Activated CD8-positive, alpha-beta memory T cell treated with anti-CD3 and anti-CD28 coated beads for 48 hours (primary cell): Measurements from ENCODE around the gene SYMPK.
A peak's percentile ranks its signal among the peaks of the same experiment; 100 is the strongest.
"Not testable (repeated sequence)": the region's sequence is repeated elsewhere in the genome, so short reads cannot be mapped to it uniquely, and the experiment has no call there.

Experiments
- DNase-seq, 3 experiments: peaks; one replicate each; pipeline ENCODE4 v3.0.0-alpha.2; 2020; ENCODE audit warnings: low read depth in 2 of 3, low spot score in 2 of 3

Gene SYMPK

DNA sequence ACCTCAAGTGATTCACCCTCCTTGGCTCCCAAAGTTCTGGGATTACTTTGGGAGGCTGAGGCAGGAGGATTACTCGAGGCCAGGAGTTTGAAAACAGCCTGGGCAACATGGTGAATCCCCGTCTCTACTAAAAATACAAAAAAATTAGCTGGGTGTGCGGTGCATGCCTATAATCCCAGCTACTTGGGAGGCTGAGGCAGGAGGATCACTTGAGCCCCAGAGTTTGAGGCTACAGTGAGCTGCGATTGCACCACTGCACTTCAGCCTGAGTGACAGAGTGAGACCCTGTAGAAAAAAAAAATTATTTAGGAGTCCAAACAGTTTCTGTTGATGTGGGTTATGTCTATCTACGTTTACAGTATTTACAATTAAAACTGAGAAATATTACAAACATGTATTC, 7.9 kb upstream of the SYMPK start:
- DNase-seq = no peak

GRCh38 chr19:45867241-45867640, 4.3 kb upstream of the SYMPK start:
- not testable (repeated sequence) for DNase-seq

DNA sequence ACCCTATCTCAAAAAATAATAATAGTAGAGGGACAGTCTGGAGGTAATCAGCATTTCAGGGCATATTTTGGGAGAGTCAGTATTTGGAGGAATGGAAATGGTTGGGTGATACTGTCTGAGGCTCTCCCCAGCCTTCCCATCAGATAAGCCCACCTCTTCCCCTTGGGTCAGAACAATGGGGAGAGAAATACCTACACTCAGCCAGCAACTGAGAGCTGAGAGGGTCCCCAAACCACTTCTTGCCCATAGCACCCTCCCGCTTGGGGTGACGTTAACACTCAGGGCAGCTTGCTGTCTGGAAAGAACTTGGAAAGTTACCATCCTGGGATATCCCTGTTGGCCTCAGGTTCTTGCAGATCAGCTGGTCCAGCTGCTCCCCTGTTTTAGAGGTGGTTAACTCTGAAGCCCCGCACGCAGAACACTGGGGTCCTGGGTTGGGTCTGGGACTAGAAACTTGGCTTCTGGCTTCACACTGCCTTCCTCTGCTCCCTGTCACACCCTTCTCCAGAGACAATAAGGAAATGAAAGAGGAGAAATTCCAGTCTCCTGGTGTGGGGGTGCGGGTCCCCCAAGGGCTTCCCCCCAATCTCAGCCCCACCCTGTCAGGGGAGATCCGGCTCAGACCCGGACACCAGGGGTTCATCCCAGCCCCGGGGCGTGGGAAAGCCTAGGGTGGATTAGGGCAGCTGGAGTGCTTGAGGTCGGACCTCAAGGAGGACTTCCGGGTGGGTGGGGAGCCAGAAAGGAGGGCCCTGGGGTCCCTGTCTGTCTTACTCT, 3.6 kb upstream of the SYMPK start:
- no peak for DNase-seq

DNA sequence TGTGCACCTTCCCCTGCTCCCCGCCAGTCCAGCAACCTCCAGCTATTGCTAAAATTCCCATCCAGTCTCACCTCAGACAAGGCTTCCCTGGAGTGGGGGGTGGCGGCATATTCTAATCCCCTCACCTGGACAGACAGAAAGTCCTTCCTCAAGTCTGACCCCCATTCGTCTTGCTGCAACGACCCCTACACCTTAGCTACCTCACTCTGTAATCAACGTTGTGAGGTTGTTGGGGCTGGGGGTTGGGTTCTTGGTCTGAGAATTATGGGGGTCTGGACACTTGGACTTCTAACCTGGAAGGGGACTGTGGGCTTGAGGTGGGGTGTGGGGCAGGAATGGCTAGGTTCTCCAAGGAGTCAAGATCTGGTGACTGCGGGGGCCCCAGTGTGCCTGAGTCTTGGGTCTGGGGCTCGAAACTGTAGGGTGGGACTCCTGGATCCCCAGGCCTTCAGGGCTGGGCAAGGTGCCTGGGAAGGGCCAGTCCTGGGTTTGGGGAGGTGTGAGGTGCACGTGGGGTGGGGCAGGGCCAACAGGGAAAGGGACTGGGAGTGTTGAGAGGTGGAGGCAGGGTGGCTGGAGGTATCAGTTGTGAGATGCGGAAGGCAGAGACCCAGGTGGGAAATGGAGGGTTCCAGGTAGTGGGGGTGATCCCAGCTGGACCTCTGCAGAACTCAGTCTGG, 2.5 kb upstream of the SYMPK start:
- no peak for DNase-seq

- no peak for DNase-seq
Observed at GRCh38 chr19:45864629-45865082, 1.7 kb upstream of the SYMPK start.

DNA sequence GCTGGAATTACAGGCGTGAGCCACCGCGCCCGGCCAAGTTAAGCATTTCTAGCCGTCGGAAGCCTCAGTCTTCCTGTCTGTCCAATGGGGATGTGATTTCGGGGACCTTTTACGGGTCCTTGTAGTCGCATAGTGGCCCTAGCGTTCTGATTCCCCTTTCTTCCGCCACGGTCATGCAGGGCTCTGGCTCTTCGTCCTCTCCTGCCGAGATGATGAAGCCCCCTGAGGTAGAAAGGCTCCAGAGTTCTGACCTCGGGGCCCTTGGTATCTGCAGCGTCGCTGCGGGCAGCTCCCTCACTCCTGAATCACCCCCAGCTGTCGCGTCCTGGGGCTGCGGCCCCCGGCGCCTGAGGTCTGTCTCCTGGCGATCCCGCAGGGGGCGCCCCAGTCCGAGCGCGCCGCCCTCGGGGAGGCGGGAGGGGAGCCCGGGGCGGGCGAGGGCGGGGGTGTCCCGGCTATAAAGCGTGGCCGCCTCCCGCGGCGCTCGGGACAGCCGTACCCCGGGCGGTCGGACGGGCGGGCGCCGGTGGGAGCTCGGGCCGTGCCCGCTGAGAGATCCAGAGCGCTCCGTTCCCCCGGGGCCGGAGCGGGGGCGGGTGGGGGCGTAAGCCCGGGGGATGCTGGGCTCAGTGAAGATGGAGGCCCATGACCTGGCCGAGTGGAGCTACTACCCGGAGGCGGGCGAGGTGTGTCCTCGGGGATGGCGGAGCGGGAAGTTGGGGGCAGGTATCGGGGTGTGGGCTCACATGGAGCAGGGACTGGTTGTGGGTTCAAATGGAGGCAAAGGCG, 1.1 kb upstream of the SYMPK start, which contains the start of gene FOXA3:
Gene FOXA3 (plus strand): TSS at position 487 of the 789 bp plus-strand sequence. CDS start 131 bp downstream, at position 618.
- DNase-seq = peak in 1 of 3 experiments; percentile 42

DNA sequence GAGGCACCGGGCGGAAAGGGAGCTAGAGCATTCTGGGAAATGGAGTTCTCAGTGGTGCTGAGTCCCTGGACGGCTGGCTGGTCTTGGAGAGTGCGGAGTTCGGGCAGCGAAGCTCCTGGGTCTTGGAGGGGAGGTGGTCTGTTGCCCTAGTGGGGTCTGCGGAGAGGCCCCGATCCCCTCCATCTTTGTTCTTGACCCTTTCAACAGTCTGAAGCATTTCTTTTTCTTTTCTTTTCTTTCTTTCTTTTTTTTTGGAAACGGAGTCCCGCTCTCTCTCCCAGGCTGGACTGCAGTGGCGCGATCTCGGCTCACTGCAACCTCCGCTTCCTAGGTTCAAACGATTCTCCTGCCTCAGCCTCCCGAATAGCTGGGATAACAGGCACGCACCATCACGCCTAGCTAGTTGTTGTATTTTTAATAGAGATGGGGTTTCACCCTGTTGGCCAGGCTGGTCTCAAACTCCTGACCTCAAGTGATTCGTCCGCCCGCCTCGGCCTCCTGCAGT, 440 bp upstream of the SYMPK start:
- DNase-seq = no peak

- no peak for DNase-seq
Observed at GRCh38 chr19:45862271-45862563, 730 bp downstream of the SYMPK start.

DNA sequence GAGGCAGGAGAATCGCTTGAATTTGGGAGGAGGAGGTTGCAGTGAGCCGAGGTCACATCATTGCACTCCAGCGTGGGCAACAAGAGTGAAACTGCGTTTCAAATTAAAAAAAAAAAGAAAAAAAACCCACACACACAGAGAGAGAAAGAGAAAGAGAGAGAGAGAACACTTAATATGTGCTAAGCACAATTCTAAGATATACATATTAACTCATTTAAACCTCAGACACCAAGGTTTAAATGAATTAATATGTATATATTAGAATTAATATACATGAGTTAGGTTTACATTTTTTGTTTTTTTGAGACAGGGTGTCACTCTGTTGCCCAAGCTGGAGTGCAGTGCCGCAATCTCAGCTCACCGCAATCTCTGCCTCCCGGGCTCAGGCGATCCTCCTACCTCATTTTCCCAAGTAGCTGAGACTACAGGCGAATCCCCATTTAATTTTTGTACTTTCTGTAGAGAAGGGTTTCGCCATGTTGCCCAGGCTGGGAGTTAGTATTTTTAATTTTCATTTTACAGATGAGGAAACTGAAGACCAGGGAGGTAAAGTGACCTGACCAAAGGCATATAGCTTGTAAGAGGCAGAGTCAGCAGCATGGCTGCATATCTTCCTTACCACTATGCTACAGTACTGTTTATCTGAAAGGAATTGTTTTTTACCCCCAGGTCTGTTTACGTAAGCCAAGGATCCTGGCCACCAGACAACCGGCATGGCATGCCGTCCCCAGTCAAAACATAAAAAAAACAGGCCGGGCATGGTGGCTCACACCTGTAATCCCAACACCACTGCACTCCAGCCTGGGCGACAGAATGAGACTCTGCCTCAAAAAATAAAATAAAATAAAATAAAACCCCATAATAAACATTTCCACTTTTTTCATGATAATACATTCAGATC, 2.3 kb downstream of the SYMPK start:
- DNase-seq = no peak

DNA sequence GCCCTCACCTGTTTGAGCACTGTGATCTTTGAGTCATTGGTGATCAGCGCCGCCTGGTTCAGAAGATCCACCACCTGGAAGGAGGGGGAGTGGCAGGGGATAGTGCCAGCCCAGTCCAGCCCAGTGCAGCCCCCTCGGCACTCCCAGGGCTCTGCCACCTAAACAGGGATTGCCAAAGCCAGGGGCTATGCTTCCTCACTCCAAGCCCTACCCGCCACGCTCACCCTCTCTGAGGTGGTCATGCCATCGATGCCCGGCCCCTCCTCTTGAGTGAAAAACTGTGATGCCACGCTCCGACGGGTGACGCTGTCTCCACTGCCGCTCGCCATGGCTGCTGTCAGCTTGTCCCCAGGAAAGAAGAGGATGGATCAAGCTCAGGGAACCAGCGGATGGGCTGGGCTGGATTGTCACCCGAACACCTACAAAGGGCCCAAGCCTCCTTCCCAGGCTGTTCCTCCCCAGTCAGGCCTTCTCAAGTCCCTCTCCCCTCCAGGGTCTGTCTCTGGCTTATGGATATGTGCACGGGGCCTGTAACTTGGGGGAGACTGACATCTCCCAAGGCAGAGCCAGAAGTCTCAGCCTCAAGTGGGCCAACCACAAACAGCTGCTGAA, 8.7 kb downstream of the SYMPK start:
- DNase-seq = no peak

GRCh38 chr19:45852983-45853382, 10.0 kb downstream of the SYMPK start:
- DNase-seq = no peak

- no peak for DNase-seq
Observed at GRCh38 chr19:45852145-45852750, 10.7 kb downstream of the SYMPK start.

- no peak for DNase-seq
Observed at GRCh38 chr19:45848922-45849321, 14.0 kb downstream of the SYMPK start.

DNA sequence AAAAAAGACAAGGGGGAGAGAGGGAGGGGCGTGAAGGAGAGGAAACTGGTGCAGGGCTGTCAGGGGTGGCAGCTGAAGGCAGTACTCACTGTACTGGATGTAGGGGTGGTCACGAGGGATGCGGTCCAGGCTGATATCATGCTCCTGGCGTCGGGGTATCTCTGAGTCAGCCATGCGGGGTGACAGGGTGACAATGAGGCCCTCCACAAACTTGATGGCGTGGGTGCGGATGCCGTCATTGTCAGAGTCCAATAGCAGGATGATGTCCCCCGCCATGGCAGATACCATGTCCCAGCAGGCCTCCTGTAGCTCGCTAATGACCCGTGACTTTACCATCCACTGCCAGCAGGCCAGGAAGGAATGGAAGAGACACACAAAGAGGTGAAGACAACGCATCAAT, 15.3 kb downstream of the SYMPK start:
- DNase-seq = no peak

DNA sequence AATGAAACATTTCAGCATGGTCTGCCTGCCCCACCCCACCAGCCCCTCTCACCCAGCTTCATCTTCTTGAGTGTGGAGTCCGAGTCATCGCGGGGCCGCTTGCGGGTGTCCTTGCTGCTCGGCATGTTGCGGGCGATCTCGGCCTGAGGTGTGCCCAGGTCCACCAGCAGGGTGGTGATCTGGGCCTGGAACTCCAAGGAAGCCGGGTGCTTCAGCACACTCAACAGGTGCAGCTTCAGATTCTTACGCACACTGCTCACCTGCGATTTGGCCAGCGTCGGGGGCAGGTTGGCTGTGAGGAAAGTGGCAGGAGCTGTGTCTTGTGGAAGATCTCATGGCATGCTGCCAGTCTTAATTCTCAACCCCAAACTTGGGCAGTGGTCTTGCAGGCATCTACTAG, 20.7 kb downstream of the SYMPK start:
- no peak for DNase-seq

DNA sequence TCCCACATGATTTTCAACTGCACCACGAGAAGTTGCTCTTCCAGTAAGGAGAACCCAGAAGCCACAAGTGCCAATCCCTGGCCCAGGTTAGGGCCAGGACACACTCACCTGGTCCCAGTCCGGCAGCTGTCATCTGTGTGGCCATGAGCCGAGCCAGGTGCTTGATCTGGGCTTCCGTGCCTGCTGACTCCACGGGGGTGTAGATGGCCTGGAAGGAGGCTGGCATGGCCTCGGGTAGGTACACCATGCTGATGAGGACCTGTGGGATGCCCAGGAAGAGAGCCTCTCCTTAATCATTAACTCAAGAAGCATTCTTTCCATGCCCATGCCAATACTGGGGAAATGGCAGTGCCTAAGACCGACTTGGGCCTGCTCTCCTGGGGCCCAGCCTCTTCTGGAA, 28.0 kb downstream of the SYMPK start:
- no peak for DNase-seq

GRCh38 chr19:45828945-45829344, 34.0 kb downstream of the SYMPK start:
- DNase-seq = no peak

GRCh38 chr19:45828523-45828922, 34.4 kb downstream of the SYMPK start:
- no peak for DNase-seq

GRCh38 chr19:45827459-45828093, 35.4 kb downstream of the SYMPK start:
- no peak for DNase-seq
